Breast epithelium (tissue), 3 donors: ENCODE results near the gene TMCC1.

Experiments used
- POLR2A ChIP-seq: fragments of 450-650 bp; IDR thresholded peaks from one replicate; pipeline ENCODE4 v1.6.1; 2016; ENCODE audit warnings: antibody characterized with exemption, mild to moderate bottlenecking, moderate library complexity
- TF ChIP-seq, protein P1 (sequence below), 3 donors: fragments of 450-650 bp; IDR thresholded peaks; one replicate each; pipeline ENCODE4 v1.5.1; 2016 to 2017; ENCODE audit warnings: antibody characterized with exemption in 3 of 3, mild to moderate bottlenecking in 3 of 3, moderate library complexity in 3 of 3

GRCh38 chr3:129865806-129866205 lies 27.7 kb downstream of the TMCC1 start:
- TF ChIP-seq POLR2A, result no peak
- TF ChIP-seq, protein P1, sequence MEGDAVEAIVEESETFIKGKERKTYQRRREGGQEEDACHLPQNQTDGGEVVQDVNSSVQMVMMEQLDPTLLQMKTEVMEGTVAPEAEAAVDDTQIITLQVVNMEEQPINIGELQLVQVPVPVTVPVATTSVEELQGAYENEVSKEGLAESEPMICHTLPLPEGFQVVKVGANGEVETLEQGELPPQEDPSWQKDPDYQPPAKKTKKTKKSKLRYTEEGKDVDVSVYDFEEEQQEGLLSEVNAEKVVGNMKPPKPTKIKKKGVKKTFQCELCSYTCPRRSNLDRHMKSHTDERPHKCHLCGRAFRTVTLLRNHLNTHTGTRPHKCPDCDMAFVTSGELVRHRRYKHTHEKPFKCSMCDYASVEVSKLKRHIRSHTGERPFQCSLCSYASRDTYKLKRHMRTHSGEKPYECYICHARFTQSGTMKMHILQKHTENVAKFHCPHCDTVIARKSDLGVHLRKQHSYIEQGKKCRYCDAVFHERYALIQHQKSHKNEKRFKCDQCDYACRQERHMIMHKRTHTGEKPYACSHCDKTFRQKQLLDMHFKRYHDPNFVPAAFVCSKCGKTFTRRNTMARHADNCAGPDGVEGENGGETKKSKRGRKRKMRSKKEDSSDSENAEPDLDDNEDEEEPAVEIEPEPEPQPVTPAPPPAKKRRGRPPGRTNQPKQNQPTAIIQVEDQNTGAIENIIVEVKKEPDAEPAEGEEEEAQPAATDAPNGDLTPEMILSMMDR (IDR thresholded peaks at IDR 0.05), result no peak
